Spinal cord (tissue), 4 donors: Measurements from ENCODE around the gene NOVA2. TPM values are rescaled to one million over a fixed set of nuclear protein-coding genes. Genes with fewer than 3 reads are reported as not detected.

Source experiments
- polyA plus RNA-seq, 2 donors: library from polyadenylated mRNA; unstranded; fragments of 120-200 nt; gene quantifications; one replicate each; pipeline ENCODE4 v1.2.1, GENCODE V29; 2013; ENCODE audit not compliant: insufficient read length in 2 of 2
- small RNA-seq: library from RNA; depleted of rRNA; stranded (forward); fragments of <200 nt; gene quantifications from one replicate; pipeline ENCODE3, GENCODE V24; 2014; ENCODE audit warnings: low replicate concordance
- total RNA-seq, 2 donors: library from RNA; depleted of rRNA in 1 of 2; stranded (reverse); fragments of 120-200 nt in 1 of 2; fragments of >200 nt in 1 of 2; gene quantifications; one replicate each; pipeline versions ENCODE4 v1.2.3 to v1.2.4, GENCODE V29; 2013 to 2014

NOVA2 gene
- total and polyA plus RNA-seq, 4 donors, result 5.4 to 52.4 (median 27.5) TPM

Small RNA genes lying within 50 kb of the gene (small RNA-seq; reads per million reads assigned to genes)
- 976 reads per million, percentile 99 among the genes with 10 or more reads in this experiment for gene MIR769

Other genes with a start within 250 kb of the NOVA2 start
- 10 to 100 TPM in 1 of 2 donors, 1 to 10 TPM in 1; 3.5 to 11.0 TPM for gene FBXO46, start 243.0 kb downstream of the NOVA2 start, total RNA-seq
- 10 to 100 TPM; 11.4 to 13.6 TPM for gene FBXO46, start 243.0 kb downstream of the NOVA2 start, polyA plus RNA-seq
- not detected for gene MEIOSIN, start 240.4 kb downstream of the NOVA2 start, total RNA-seq
- gene MEIOSIN, start 240.4 kb downstream of the NOVA2 start, polyA plus RNA-seq, result not detected
- gene SIX5, start 204.6 kb downstream of the NOVA2 start, total RNA-seq, result 10 to 100 TPM in 1 of 2 donors, 1 to 10 TPM in 1; 4.1 to 20.2 TPM
- 10 to 100 TPM; 11.2 to 17.5 TPM for gene SIX5, start 204.6 kb downstream of the NOVA2 start, polyA plus RNA-seq
- 10 to 100 TPM; 16.5 to 35.4 TPM for gene DMPK, start 191.4 kb downstream of the NOVA2 start, total RNA-seq
- gene DMPK, start 191.4 kb downstream of the NOVA2 start, polyA plus RNA-seq, result 100 to 1,000 TPM; 113 to 155 TPM
- gene DMWD, start 181.0 kb downstream of the NOVA2 start, total RNA-seq, result 10 to 100 TPM; 27.0 to 42.7 TPM
- 100 to 1,000 TPM in 1 of 2 donors, 10 to 100 TPM in 1; 82.9 to 101 TPM for gene DMWD, start 181.0 kb downstream of the NOVA2 start, polyA plus RNA-seq
- under 1 TPM in 1 of 2 donors, not detected in 1; 0.11 TPM for gene RSPH6A, start 158.6 kb downstream of the NOVA2 start, total RNA-seq
- gene RSPH6A, start 158.6 kb downstream of the NOVA2 start, polyA plus RNA-seq, result under 1 TPM in 1 of 2 donors, not detected in 1; 0.09 TPM
- 10 to 100 TPM; 23.2 to 39.6 TPM for gene SYMPK, start 110.7 kb downstream of the NOVA2 start, total RNA-seq
- 10 to 100 TPM; 51.4 to 63.9 TPM for gene SYMPK, start 110.7 kb downstream of the NOVA2 start, polyA plus RNA-seq
- not detected for gene FOXA3, start 109.5 kb downstream of the NOVA2 start, total RNA-seq
- gene FOXA3, start 109.5 kb downstream of the NOVA2 start, polyA plus RNA-seq, result not detected
- gene IRF2BP1, start 87.7 kb downstream of the NOVA2 start, total RNA-seq, result 10 to 100 TPM; 18.7 to 28.1 TPM
- 10 to 100 TPM; 32.1 to 34.0 TPM for gene IRF2BP1, start 87.7 kb downstream of the NOVA2 start, polyA plus RNA-seq
- 1 to 10 TPM; 1.3 to 2.5 TPM for gene MYPOP, start 71.3 kb downstream of the NOVA2 start, total RNA-seq
- gene MYPOP, start 71.3 kb downstream of the NOVA2 start, polyA plus RNA-seq, result 10 to 100 TPM; 10.9 to 13.6 TPM
- under 1 TPM in 1 of 2 donors, not detected in 1; 0.11 TPM for gene NANOS2, start 59.1 kb downstream of the NOVA2 start, total RNA-seq
- gene NANOS2, start 59.1 kb downstream of the NOVA2 start, polyA plus RNA-seq, result under 1 TPM; 0.15 to 0.21 TPM
- gene CCDC61, start 21.6 kb upstream of the NOVA2 start, total RNA-seq, result 10 to 100 TPM in 1 of 2 donors, 1 to 10 TPM in 1; 9.4 to 13.7 TPM
- gene CCDC61, start 21.6 kb upstream of the NOVA2 start, polyA plus RNA-seq, result 10 to 100 TPM; 15.7 to 21.3 TPM
- 1 to 10 TPM in 1 of 2 donors, not detected in 1; 5.5 TPM for gene PGLYRP1, start 49.2 kb upstream of the NOVA2 start, total RNA-seq
- gene PGLYRP1, start 49.2 kb upstream of the NOVA2 start, polyA plus RNA-seq, result 1 to 10 TPM in 1 of 2 donors, under 1 TPM in 1; 0.49 to 3.3 TPM
- 1 to 10 TPM; 1.6 to 3.3 TPM for gene IGFL4, start 67.1 kb upstream of the NOVA2 start, total RNA-seq
- gene IGFL4, start 67.1 kb upstream of the NOVA2 start, polyA plus RNA-seq, result 10 to 100 TPM in 1 of 2 donors, 1 to 10 TPM in 1; 8.1 to 12.0 TPM
- not detected for gene IGFL3, start 150.8 kb upstream of the NOVA2 start, total RNA-seq
- not detected for gene IGFL3, start 150.8 kb upstream of the NOVA2 start, polyA plus RNA-seq
- gene IGFL2, start 174.4 kb upstream of the NOVA2 start, total RNA-seq, result under 1 TPM; 0.10 to 0.61 TPM
- gene IGFL2, start 174.4 kb upstream of the NOVA2 start, polyA plus RNA-seq, result under 1 TPM in 1 of 2 donors, not detected in 1; 0.53 TPM